ENCODE measurements around the gene MAPK13.
A peak's percentile ranks its signal among the peaks of the same experiment; 100 is the strongest.
"Not testable (repeated sequence)": the region's sequence is repeated elsewhere in the genome, so short reads cannot be mapped to it uniquely, and the experiment has no call there.

Gene MAPK13

GRCh38 chr6:36127462-36128016, 2.8 kb upstream of the MAPK13 start:
- H3K9ac ChIP-seq, result no peak overlapping the region
- no peak overlapping the region for H2AFZ ChIP-seq (ENCODE audit: low read depth)
- TF ChIP-seq CTCF (conservative IDR thresholded peaks at IDR 0.05; ENCODE audit: low read depth, low read length), result no peak
- H3K79me2 ChIP-seq (ENCODE audit: insufficient read depth, low read depth), result no peaks in the 10 kb centered on the region
- H4K20me1 ChIP-seq (ENCODE audit: insufficient read depth), result no peaks in the 10 kb centered on the region
- no peak overlapping the region for H3K4me3 ChIP-seq (IDR thresholded peaks at IDR 0.05; ENCODE audit: insufficient read depth, low read depth, low read length)
- no peak overlapping the region for H3K4me2 ChIP-seq
- no peak overlapping the region for H3K27ac ChIP-seq
- peaks cover 44% of the 10 kb centered on the region for H3K4me1 ChIP-seq (ENCODE audit: low read depth, poor library complexity, severe bottlenecking)
- no peaks in the 10 kb centered on the region for H3K27me3 ChIP-seq (ENCODE audit: insufficient read depth, low read depth)
- no peaks in the 10 kb centered on the region for H3K36me3 ChIP-seq (ENCODE audit: insufficient read depth)

- Histone ChIP-seq H3K36me3 (ENCODE audit: insufficient read depth) (no peaks in the 10 kb centered on the region), H4K20me1 (ENCODE audit: insufficient read depth) (no peaks in the 10 kb centered on the region), H3K27ac (no peak overlapping the region), H3K4me3 (IDR thresholded peaks at IDR 0.05; ENCODE audit: insufficient read depth, low read depth, low read length) (no peak overlapping the region), H3K27me3 (ENCODE audit: insufficient read depth, low read depth) (no peaks in the 10 kb centered on the region), H3K4me1 (ENCODE audit: low read depth, poor library complexity, severe bottlenecking) (peaks cover 50% of the 10 kb centered on the region), H3K79me2 (ENCODE audit: insufficient read depth, low read depth) (no peaks in the 10 kb centered on the region), H3K9ac (no peak overlapping the region), H3K4me2 (no peak overlapping the region), H2AFZ (ENCODE audit: low read depth) (no peak overlapping the region)
- no peak for TF ChIP-seq CTCF (conservative IDR thresholded peaks at IDR 0.05; ENCODE audit: low read depth, low read length)
These were observed 2.2 kb upstream of the MAPK13 start for GRCh38 chr6:36128073-36128472.

- Histone ChIP-seq H3K4me2 (peak overlapping the region; percentile 73; the same call in 1 of the 2 replicates), H3K27ac (no peak overlapping the region; the same call in 1 of the 2 replicates), H3K9ac (no peak overlapping the region), H4K20me1 (ENCODE audit: insufficient read depth) (no peaks in the 10 kb centered on the region), H3K79me2 (ENCODE audit: insufficient read depth, low read depth) (no peaks in the 10 kb centered on the region), H2AFZ (ENCODE audit: low read depth) (no peak overlapping the region), H3K36me3 (ENCODE audit: insufficient read depth) (no peaks in the 10 kb centered on the region), H3K27me3 (ENCODE audit: insufficient read depth, low read depth) (no peaks in the 10 kb centered on the region), H3K4me3 (IDR thresholded peaks at IDR 0.05; ENCODE audit: insufficient read depth, low read depth, low read length) (no peak overlapping the region), H3K4me1 (ENCODE audit: low read depth, poor library complexity, severe bottlenecking) (peaks cover 52% of the 10 kb centered on the region)
- no peak for TF ChIP-seq CTCF (conservative IDR thresholded peaks at IDR 0.05; ENCODE audit: low read depth, low read length)
These were observed 1.5 kb upstream of the MAPK13 start for GRCh38 chr6:36128793-36129192.

- not testable (repeated sequence) for H3K4me3 ChIP-seq (IDR thresholded peaks at IDR 0.05; ENCODE audit: insufficient read depth, low read depth, low read length); H3K36me3 ChIP-seq (ENCODE audit: insufficient read depth); H4K20me1 ChIP-seq (ENCODE audit: insufficient read depth); H3K79me2 ChIP-seq (ENCODE audit: insufficient read depth, low read depth); H3K27ac ChIP-seq; H3K9ac ChIP-seq; H3K27me3 ChIP-seq (ENCODE audit: insufficient read depth, low read depth); H2AFZ ChIP-seq (ENCODE audit: low read depth)
- H3K4me1 ChIP-seq (ENCODE audit: low read depth, poor library complexity, severe bottlenecking), result peaks cover 48% of the 10 kb centered on the region
- peak overlapping the region; percentile 73; the same call in 1 of the 2 replicates for H3K4me2 ChIP-seq
These were observed 979 bp upstream of the MAPK13 start for GRCh38 chr6:36129334-36129733.

GRCh38 chr6:36130667-36131510, 576 bp downstream of the MAPK13 start:
- H3K79me2 ChIP-seq (ENCODE audit: insufficient read depth, low read depth), result no peaks in the 10 kb centered on the region
- H3K36me3 ChIP-seq (ENCODE audit: insufficient read depth), result no peaks in the 10 kb centered on the region
- peak overlapping the region; percentile 93 for H3K9ac ChIP-seq
- H3K27ac ChIP-seq, result peak overlapping the region; percentile 93
- no peak for TF ChIP-seq CTCF (conservative IDR thresholded peaks at IDR 0.05; ENCODE audit: low read depth, low read length)
- no peaks in the 10 kb centered on the region for H4K20me1 ChIP-seq (ENCODE audit: insufficient read depth)
- peak overlapping the region; percentile 93 for H2AFZ ChIP-seq (ENCODE audit: low read depth)
- H3K4me1 ChIP-seq (ENCODE audit: low read depth, poor library complexity, severe bottlenecking), result peaks cover 48% of the 10 kb centered on the region
- H3K4me2 ChIP-seq, result peak overlapping the region; percentile 91
- H3K27me3 ChIP-seq (ENCODE audit: insufficient read depth, low read depth), result no peaks in the 10 kb centered on the region
- H3K4me3 ChIP-seq (IDR thresholded peaks at IDR 0.05; ENCODE audit: insufficient read depth, low read depth, low read length), result no peak overlapping the region
